ENCODE results near the gene ZNF423.

ZNF423 gene

GRCh38 chr16:49499414-49499785 is 356.5 kb downstream of the ZNF423 start:
- DNase-seq (ENCODE audit: low spot score), result no peak
- no peak for TF ChIP-seq CTCF (IDR thresholded peaks at IDR 0.05; ENCODE audit: borderline replicate concordance, control extremely low read depth, extremely low read depth, insufficient read depth, missing control alignments)
- in situ Hi-C loops (cut with MboI; ENCODE audit: low sequenced_read_pairs, unreplicated experiment), result no loop called here

GRCh38 chr16:49498666-49499413 is 357.1 kb downstream of the ZNF423 start:
- no peak for TF ChIP-seq CTCF (IDR thresholded peaks at IDR 0.05; ENCODE audit: borderline replicate concordance, control extremely low read depth, extremely low read depth, insufficient read depth, missing control alignments)
- DNase-seq (ENCODE audit: low spot score), result no peak
- in situ Hi-C loops (cut with MboI; ENCODE audit: low sequenced_read_pairs, unreplicated experiment), result no loop called here

GRCh38 chr16:49498264-49498663 is 357.6 kb downstream of the ZNF423 start:
- in situ Hi-C loops (cut with MboI; ENCODE audit: low sequenced_read_pairs, unreplicated experiment), result no loop called here
- no peak for DNase-seq (ENCODE audit: low spot score)
- no peak for TF ChIP-seq CTCF (IDR thresholded peaks at IDR 0.05; ENCODE audit: borderline replicate concordance, control extremely low read depth, extremely low read depth, insufficient read depth, missing control alignments)

GRCh38 chr16:49497466-49497865 is 358.4 kb downstream of the ZNF423 start:
- DNase-seq (ENCODE audit: low spot score), result no peak
- no peak for TF ChIP-seq CTCF (IDR thresholded peaks at IDR 0.05; ENCODE audit: borderline replicate concordance, control extremely low read depth, extremely low read depth, insufficient read depth, missing control alignments)
- in situ Hi-C loops (cut with MboI; ENCODE audit: low sequenced_read_pairs, unreplicated experiment), result no loop called here

- no peak for TF ChIP-seq CTCF (IDR thresholded peaks at IDR 0.05; ENCODE audit: borderline replicate concordance, control extremely low read depth, extremely low read depth, insufficient read depth, missing control alignments)
- no peak for DNase-seq (ENCODE audit: low spot score)
- in situ Hi-C loops (cut with MboI; ENCODE audit: low sequenced_read_pairs, unreplicated experiment), result no loop called here
These were observed 359.3 kb downstream of the ZNF423 start for GRCh38 chr16:49496656-49497055.

- DNase-seq (ENCODE audit: low spot score), result no peak
- in situ Hi-C loops (cut with MboI; ENCODE audit: low sequenced_read_pairs, unreplicated experiment), result no loop called here
- no peak for TF ChIP-seq CTCF (IDR thresholded peaks at IDR 0.05; ENCODE audit: borderline replicate concordance, control extremely low read depth, extremely low read depth, insufficient read depth, missing control alignments)
These were observed 360.1 kb downstream of the ZNF423 start for GRCh38 chr16:49495596-49496355.
